H1 (cell line): ENCODE measurements around the gene NPTX1.

Experiments
- POLR2AphosphoS5 ChIP-seq: IDR thresholded peaks from 2 replicates; pipeline ENCODE4 v1.6.1; 2011; ENCODE audit warnings: low read depth, low read length
- TF ChIP-seq, protein P1 (sequence below), 3 experiments: IDR thresholded peaks; 1 replicate in 2 of 3; 2 replicates in 1 of 3; pipeline versions ENCODE4 v1.5.1 to v1.6.1; 2011; ENCODE audit warnings: low read length in 3 of 3, mild to moderate bottlenecking in 3 of 3, inconsistent platforms in 2 of 3, low read depth in 1 of 3, moderate library complexity in 1 of 3; ENCODE audit not compliant: insufficient read depth in 1 of 3; ENCODE audit errors: control extremely low read depth in 1 of 3

DNA sequence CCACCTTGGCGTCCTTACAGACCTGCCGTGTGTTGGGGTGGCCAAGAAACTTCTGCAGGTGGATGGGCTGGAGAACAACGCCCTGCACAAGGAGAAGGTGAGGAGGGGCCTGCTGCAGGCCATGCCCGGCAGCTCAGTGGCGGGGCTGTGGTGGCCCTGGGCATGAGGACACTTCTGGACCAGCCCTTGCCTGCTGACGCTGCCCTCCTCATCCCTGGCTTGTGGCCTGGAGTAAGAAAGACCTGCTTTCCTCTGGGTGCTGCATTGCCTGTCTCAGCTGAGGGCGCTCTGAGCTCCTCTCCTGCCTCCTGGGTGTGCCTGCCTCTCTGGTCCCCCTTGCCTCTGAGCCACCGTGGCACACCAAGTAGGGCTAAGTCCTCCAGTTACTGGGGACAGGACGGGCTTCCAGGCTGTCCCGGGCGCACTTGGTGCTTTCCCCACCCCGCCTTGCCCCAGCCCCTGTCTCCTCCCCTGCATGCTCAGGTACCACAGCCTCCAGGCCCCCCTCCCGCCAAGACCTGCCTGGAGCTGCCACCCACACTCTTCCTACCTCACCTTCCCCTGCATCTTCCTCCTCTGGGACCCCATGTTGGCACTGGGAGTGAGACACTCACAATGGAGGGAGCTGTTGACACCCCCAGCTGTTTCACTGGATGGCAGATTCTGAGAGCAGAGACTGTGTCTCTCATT is 52.7 kb downstream of the NPTX1 start:
- TF ChIP-seq, protein P1, sequence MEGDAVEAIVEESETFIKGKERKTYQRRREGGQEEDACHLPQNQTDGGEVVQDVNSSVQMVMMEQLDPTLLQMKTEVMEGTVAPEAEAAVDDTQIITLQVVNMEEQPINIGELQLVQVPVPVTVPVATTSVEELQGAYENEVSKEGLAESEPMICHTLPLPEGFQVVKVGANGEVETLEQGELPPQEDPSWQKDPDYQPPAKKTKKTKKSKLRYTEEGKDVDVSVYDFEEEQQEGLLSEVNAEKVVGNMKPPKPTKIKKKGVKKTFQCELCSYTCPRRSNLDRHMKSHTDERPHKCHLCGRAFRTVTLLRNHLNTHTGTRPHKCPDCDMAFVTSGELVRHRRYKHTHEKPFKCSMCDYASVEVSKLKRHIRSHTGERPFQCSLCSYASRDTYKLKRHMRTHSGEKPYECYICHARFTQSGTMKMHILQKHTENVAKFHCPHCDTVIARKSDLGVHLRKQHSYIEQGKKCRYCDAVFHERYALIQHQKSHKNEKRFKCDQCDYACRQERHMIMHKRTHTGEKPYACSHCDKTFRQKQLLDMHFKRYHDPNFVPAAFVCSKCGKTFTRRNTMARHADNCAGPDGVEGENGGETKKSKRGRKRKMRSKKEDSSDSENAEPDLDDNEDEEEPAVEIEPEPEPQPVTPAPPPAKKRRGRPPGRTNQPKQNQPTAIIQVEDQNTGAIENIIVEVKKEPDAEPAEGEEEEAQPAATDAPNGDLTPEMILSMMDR (IDR thresholded peaks at IDR 0.05; ENCODE audit: control extremely low read depth in 1 of 3, insufficient read depth in 1 of 3, low read depth in 1 of 3, low read length in 3 of 3): no peak
- no peak for TF ChIP-seq POLR2AphosphoS5
